H1 (cell line): ENCODE results near the gene LPP.

Experiments
- CTCF ChIP-seq, 3 experiments: IDR thresholded peaks; 1 replicate in 2 of 3; 2 replicates in 1 of 3; pipeline versions ENCODE4 v1.5.1 to v1.6.1; 2011; ENCODE audit warnings: low read length in 3 of 3, mild to moderate bottlenecking in 3 of 3, inconsistent platforms in 2 of 3, low read depth in 1 of 3, moderate library complexity in 1 of 3; ENCODE audit not compliant: insufficient read depth in 1 of 3; ENCODE audit errors: control extremely low read depth in 1 of 3
- POLR2A ChIP-seq, 2 experiments: IDR thresholded peaks; 1 replicate in 1 of 2; 2 replicates in 1 of 2; pipeline ENCODE4 v1.6.1; 2011; ENCODE audit warnings: low read depth in 2 of 2, low read length in 2 of 2, mild to moderate bottlenecking in 2 of 2; ENCODE audit errors: control extremely low read depth in 1 of 2
- POLR2AphosphoS5 ChIP-seq: IDR thresholded peaks from 2 replicates; pipeline ENCODE4 v1.6.1; 2011; ENCODE audit warnings: low read depth, low read length
- RBBP5 ChIP-seq: IDR thresholded peaks from 2 replicates; pipeline ENCODE4 v1.7.1; 2012; ENCODE audit warnings: low read depth, mild to moderate bottlenecking, inconsistent platforms, low read length, moderate library complexity, borderline replicate concordance
- YY1 ChIP-seq: IDR thresholded peaks from 2 replicates; pipeline ENCODE4 v1.6.1; 2011; ENCODE audit warnings: low read depth, mild to moderate bottlenecking, low read length

GRCh38 chr3:188468196-188468595 lies 314.2 kb downstream of the LPP start:
- TF ChIP-seq POLR2AphosphoS5 = no peak
- TF ChIP-seq CTCF (IDR thresholded peaks at IDR 0.05; ENCODE audit: control extremely low read depth in 1 of 3, insufficient read depth in 1 of 3, low read depth in 1 of 3, low read length in 3 of 3) = no peak
- TF ChIP-seq YY1 = no peak
- TF ChIP-seq POLR2A (IDR thresholded peaks at IDR 0.05; ENCODE audit: control extremely low read depth in 1 of 2, low read depth in 2 of 2, low read length in 2 of 2) = no peak
- no peak for TF ChIP-seq RBBP5
